Lower leg skin (tissue), 3 donors: Measurements from ENCODE around the gene DOK5.

Experiments used
- POLR2A ChIP-seq, 2 donors: fragments of 450-650 bp; IDR thresholded peaks; one replicate each; pipeline ENCODE4 v1.6.1; 2016 to 2017; ENCODE audit warnings: antibody characterized with exemption in 2 of 2, mild to moderate bottlenecking in 1 of 2, moderate library complexity in 1 of 2
- TF ChIP-seq, protein P1 (sequence below), 3 donors: fragments of 450-650 bp; IDR thresholded peaks; one replicate each; pipeline ENCODE4 v1.5.1; 2016; ENCODE audit warnings: antibody characterized with exemption in 3 of 3, mild to moderate bottlenecking in 3 of 3, moderate library complexity in 2 of 3

DNA sequence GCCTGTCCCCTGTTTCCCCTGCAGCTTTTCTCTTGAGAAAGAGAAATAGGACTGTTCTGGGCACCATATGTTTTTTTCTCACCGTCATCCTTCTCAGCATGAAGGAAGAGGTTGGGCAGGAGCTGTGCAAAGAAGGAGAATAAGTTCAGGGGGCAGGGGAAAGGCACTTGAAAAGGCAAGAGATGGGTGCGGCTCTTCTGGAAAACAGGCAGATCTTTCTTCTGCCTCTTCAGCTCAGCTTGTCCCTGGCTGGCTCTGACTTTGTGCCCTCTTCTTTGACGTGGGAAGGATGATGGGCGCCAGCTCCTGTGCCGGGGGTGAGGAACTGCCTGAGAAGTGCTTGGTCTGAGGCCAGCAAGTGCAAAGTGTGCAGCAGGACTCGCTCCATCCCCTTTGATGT lies 206.5 kb downstream of the DOK5 start:
- TF ChIP-seq, protein P1, sequence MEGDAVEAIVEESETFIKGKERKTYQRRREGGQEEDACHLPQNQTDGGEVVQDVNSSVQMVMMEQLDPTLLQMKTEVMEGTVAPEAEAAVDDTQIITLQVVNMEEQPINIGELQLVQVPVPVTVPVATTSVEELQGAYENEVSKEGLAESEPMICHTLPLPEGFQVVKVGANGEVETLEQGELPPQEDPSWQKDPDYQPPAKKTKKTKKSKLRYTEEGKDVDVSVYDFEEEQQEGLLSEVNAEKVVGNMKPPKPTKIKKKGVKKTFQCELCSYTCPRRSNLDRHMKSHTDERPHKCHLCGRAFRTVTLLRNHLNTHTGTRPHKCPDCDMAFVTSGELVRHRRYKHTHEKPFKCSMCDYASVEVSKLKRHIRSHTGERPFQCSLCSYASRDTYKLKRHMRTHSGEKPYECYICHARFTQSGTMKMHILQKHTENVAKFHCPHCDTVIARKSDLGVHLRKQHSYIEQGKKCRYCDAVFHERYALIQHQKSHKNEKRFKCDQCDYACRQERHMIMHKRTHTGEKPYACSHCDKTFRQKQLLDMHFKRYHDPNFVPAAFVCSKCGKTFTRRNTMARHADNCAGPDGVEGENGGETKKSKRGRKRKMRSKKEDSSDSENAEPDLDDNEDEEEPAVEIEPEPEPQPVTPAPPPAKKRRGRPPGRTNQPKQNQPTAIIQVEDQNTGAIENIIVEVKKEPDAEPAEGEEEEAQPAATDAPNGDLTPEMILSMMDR (IDR thresholded peaks at IDR 0.05) = no peak
- no peak for TF ChIP-seq POLR2A (IDR thresholded peaks at IDR 0.05)
